Neural cell (in vitro differentiated cells): ENCODE data around the gene HIVEP1.

ENCODE experiments used
- CTCF ChIP-seq: fragments of 450-650 bp; IDR thresholded peaks from 2 replicates; pipeline ENCODE4 v1.5.1; 2014; ENCODE audit warnings: antibody characterized with exemption, mild to moderate bottlenecking, moderate library complexity; ENCODE audit not compliant: poor library complexity, severe bottlenecking
- EP300 ChIP-seq: fragments of 450-650 bp; conservative IDR thresholded peaks from 2 replicates; pipeline ENCODE4 v1.6.1; 2014; ENCODE audit warnings: antibody characterized with exemption, mild to moderate bottlenecking, moderate library complexity; ENCODE audit not compliant: poor library complexity, severe bottlenecking
- POLR2AphosphoS5 ChIP-seq: IDR thresholded peaks from 2 replicates; pipeline ENCODE4 v1.6.1; 2012
- TF ChIP-seq, protein P1 (sequence below): IDR thresholded peaks from 2 replicates; pipeline ENCODE4 v1.6.1; 2012; ENCODE audit warnings: borderline replicate concordance

- TF ChIP-seq POLR2AphosphoS5 (no peak), EP300 (no peak), CTCF (no peak)
- TF ChIP-seq, protein P1, sequence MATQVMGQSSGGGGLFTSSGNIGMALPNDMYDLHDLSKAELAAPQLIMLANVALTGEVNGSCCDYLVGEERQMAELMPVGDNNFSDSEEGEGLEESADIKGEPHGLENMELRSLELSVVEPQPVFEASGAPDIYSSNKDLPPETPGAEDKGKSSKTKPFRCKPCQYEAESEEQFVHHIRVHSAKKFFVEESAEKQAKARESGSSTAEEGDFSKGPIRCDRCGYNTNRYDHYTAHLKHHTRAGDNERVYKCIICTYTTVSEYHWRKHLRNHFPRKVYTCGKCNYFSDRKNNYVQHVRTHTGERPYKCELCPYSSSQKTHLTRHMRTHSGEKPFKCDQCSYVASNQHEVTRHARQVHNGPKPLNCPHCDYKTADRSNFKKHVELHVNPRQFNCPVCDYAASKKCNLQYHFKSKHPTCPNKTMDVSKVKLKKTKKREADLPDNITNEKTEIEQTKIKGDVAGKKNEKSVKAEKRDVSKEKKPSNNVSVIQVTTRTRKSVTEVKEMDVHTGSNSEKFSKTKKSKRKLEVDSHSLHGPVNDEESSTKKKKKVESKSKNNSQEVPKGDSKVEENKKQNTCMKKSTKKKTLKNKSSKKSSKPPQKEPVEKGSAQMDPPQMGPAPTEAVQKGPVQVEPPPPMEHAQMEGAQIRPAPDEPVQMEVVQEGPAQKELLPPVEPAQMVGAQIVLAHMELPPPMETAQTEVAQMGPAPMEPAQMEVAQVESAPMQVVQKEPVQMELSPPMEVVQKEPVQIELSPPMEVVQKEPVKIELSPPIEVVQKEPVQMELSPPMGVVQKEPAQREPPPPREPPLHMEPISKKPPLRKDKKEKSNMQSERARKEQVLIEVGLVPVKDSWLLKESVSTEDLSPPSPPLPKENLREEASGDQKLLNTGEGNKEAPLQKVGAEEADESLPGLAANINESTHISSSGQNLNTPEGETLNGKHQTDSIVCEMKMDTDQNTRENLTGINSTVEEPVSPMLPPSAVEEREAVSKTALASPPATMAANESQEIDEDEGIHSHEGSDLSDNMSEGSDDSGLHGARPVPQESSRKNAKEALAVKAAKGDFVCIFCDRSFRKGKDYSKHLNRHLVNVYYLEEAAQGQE: no peak
These were observed 46.3 kb downstream of the HIVEP1 start for GRCh38 chr6:12058172-12058961.
